C4-2B (cell line): ENCODE results near the gene NIPBL.
"Not testable (repeated sequence)": the region's sequence is repeated elsewhere in the genome, so short reads cannot be mapped to it uniquely, and the experiment has no call there.

Source experiments
- H3K27ac ChIP-seq: fragments of 450-650 bp; 2 replicates; pipeline ENCODE4 v1.5.1; 2017
- ZFX ChIP-seq: fragments of 450-650 bp; IDR thresholded peaks from 2 replicates; pipeline ENCODE4 v1.6.1; 2017
- TF ChIP-seq, protein P1 (sequence below): fragments of 450-650 bp; conservative IDR thresholded peaks from 2 replicates; pipeline ENCODE4 v1.5.1; 2017; ENCODE audit warnings: mild to moderate bottlenecking

Gene NIPBL

DNA sequence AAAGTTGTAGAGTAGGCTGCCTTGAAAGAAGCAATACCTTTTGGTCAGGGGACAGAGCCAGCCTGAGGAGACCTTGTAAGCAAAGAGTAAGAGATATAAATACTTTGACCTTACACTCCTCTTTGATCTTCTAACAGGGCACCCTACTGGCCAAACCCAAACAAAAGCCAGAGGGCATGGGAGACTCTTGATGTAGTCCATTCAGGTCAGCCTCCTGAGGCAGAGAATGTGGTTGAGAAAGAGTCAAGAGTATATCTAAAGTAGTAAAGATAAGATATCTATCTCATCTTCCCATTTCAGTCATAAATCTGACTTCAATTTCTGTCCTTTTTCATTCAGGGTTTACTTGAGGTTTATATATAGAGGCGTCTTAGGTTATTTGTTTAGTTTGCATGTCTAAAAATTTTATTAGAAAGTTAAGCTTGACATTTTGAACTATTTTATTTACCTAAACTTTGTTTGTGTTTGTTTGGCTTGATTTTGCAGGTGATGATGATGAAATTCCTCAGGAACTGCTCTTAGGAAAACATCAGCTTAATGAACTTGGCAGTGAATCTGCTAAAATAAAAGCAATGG lies 125.7 kb downstream of the NIPBL start:
- H3K27ac ChIP-seq = no peak overlapping the region; the same call in 1 of the 2 replicates
- TF ChIP-seq, protein P1, sequence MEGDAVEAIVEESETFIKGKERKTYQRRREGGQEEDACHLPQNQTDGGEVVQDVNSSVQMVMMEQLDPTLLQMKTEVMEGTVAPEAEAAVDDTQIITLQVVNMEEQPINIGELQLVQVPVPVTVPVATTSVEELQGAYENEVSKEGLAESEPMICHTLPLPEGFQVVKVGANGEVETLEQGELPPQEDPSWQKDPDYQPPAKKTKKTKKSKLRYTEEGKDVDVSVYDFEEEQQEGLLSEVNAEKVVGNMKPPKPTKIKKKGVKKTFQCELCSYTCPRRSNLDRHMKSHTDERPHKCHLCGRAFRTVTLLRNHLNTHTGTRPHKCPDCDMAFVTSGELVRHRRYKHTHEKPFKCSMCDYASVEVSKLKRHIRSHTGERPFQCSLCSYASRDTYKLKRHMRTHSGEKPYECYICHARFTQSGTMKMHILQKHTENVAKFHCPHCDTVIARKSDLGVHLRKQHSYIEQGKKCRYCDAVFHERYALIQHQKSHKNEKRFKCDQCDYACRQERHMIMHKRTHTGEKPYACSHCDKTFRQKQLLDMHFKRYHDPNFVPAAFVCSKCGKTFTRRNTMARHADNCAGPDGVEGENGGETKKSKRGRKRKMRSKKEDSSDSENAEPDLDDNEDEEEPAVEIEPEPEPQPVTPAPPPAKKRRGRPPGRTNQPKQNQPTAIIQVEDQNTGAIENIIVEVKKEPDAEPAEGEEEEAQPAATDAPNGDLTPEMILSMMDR = peak; percentile 28
- no peak for TF ChIP-seq ZFX

GRCh38 chr5:37005252-37005651 lies 128.7 kb downstream of the NIPBL start:
- TF ChIP-seq, protein P1 = no peak
- no peak for TF ChIP-seq ZFX
- no peak overlapping the region for H3K27ac ChIP-seq

- no peak overlapping the region for H3K27ac ChIP-seq
Measured at GRCh38 chr5:37005946-37006540, 129.5 kb downstream of the NIPBL start.

DNA sequence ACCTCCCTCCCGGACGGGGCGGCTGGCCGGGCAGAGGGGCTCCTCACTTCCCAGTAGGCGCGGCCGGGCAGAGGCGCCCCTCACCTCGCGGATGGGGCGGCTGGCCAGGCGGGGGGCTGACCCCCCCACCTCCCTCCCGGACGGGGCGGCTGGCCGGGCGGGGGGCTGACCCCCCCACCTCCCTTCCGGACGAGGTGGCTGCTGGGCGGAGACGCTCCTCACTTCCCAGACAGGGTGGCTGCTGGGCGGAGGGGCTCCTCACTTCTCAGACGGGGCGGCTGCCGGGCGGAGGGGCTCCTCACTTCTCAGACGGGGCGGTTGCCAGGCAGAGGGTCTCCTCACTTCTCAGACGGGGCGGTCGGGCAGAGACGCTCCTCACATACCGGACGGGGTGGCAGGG lies 136.6 kb downstream of the NIPBL start:
- not testable (repeated sequence) for H3K27ac ChIP-seq

More at GRCh38 chr5:37005946-37006540, 129.5 kb downstream of the NIPBL start:
- TF ChIP-seq, protein P1 = peak; percentile 92
- TF ChIP-seq ZFX = no peak

DNA sequence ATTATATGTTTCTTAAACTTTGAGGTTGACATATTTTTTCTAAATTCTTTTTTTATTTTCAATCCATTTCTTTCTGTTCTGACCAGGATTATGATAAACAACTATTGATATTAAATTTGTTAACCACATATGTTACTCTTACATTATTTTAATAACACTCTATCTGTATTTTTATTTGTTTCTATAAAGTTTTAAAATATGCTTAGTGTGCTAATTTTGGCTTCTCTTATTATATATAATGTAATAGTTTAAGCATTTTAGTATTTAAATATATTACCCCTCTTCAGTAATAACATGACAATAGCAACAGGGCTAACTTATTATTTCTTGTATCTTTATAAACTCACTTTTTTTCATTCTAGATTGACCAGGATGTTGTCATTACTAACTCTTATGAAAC lies 137.8 kb downstream of the NIPBL start:
- no peak overlapping the region for H3K27ac ChIP-seq
- TF ChIP-seq, protein P1 = no peak
- no peak for TF ChIP-seq ZFX

- no peak overlapping the region for H3K27ac ChIP-seq
- no peak for TF ChIP-seq ZFX
- TF ChIP-seq, protein P1 = no peak
Measured at GRCh38 chr5:37015795-37016666, 139.5 kb downstream of the NIPBL start.

GRCh38 chr5:37028910-37029309 lies 152.3 kb downstream of the NIPBL start:
- H3K27ac ChIP-seq = no peak overlapping the region

More at GRCh38 chr5:37028910-37029309, 152.3 kb downstream of the NIPBL start:
- TF ChIP-seq, protein P1 = no peak
- TF ChIP-seq ZFX = no peak
